NOMO-1 treated with dmso at 0.1 percent for 144 hours (cell line): Measurements from ENCODE around the gene ATP8A1.
"Not testable (repeated sequence)": the region's sequence is repeated elsewhere in the genome, so short reads cannot be mapped to it uniquely, and the experiment has no call there.

Source experiments
- DNase-seq: peaks from one replicate; lab custom pipeline; 2025; ENCODE audit not compliant: unreplicated experiment; lab: John Stamatoyannopoulos, UW

ATP8A1 gene

GRCh38 chr4:42474406-42474805 lies 182.5 kb downstream of the ATP8A1 start:
- DNase-seq = no peak

DNA sequence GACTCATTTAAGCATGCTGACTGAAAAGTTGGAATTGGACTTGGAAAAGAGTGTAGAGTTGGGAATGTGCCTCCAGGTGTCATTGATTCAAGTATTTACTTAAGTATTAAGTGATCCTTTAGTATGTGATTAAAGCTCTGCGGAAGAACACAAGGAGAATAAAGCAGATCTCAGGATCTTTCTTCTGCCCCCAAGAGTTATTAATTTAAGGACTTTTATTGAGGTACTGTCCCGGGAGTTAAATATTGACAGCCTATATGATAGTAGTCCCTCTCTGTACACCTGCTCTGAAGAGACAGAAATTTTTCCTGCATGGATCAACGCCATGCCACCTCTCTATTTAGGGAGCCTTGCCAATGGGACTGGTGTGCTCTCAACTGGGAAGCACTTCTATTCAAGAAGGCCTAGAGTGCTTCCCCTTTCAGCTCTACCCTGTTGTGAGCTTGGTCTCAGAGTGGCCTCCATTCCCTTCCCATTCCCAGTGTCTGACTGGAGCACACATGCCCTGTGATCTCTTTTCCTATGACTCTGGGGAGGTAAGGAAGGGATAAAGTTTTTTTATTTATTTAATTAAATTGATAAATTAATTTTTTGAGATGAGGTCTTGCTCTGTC lies 183.7 kb downstream of the ATP8A1 start:
- no peak for DNase-seq

DNA sequence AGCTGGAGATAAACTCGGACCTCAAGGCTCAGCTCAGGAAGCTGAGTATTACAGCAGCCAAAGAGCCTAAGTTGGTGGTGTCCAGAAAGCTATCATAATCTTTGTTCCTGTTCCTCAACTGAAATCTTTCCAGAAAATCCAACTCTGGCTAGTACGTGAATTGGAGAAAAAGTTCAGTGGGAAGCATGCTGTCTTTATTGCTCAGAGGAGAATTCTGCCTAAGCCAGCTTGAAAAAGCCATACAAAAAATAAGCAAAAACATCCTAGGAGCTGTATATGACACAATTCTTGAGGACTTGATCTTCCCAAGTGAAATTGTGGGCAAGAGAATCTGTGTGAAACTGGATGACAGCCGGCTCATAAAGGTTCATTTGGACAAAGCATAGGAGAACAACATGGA lies 185.0 kb downstream of the ATP8A1 start:
- DNase-seq = no peak

DNA sequence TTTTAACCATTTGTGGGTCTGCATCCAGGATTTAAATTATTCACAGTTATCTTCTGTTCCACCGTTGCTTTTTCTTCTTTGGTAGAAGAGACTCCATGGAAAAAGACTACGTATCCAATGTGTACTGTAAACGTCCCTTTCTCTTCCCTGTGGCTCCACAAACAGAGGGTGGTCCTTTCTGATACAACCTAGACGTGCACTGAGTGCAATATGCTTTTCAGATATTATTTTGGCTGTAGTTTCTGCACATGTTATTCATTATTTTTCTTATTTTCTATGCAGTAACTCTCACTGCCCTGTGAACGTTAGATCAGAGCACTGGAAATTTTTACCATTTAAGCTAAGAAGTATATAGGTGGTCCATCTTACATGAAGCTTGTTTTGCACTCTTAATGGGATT lies 186.9 kb downstream of the ATP8A1 start:
- no peak for DNase-seq

DNA sequence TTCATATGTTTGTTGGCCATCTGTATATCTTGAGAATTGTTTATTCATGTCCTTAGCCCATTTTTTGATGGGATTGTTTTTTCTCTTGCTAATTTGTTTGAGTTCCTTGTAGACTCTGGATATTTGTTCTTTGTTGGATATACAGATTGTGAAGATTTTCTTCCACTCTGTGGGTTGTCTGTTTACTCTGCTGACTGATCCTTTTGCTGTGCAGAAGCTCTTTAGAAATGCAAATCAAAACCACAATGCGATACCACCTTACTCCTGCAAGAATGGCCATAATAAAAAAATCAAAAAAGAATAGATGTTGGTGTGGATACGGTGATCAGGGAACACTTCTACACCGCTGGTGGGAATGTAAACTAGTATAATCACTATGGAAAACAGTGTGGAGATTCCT lies 189.1 kb downstream of the ATP8A1 start:
- DNase-seq = not testable (repeated sequence)

DNA sequence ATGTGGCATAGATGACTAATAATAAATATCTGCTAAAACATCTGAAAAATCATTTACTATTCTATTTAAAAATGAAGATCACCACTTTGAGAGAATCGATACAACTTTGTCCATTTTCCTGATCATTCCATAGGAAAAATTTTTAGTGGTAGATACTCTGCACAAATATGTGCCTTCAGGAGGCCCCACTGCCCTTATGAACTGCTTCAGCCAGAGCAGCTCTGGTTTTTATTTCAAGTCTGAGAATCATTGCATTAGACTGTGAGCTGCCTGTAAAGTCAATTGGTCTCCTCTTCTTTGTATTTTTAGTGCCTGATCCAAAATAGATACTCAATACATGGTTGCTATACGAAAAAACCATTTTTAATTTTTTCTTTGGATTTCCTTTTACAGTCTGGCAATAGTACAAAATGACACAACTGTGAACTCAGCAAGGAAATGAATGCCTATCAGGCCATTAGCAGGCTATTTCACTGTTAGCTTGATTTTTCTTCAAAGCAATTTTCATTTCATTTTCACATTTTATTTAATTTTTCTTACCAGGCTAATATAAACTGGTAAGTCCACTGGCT lies 190.5 kb downstream of the ATP8A1 start:
- no peak for DNase-seq

- no peak for DNase-seq
Measured at GRCh38 chr4:42464550-42465094, 192.3 kb downstream of the ATP8A1 start.

DNA sequence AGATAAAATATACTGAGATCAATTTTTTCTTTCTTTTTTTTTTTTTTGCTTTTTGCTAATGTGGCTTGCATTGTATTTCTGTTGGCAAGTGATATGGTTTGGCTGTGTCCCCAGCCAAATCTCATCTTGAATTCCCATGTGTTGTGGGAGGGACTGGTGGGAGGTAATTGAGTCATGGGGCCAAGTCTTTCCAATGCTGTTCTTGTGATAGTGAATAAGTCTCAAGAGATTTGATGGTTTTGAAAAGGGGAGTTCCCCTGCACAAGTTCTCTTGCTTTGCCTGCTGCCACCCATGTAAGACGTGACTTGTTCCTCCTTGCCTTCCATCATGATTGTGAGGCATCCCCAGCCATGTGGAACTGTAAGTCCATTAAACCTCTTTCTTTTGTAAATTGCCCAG lies 195.7 kb downstream of the ATP8A1 start:
- DNase-seq = not testable (repeated sequence)

- DNase-seq = no peak
Measured at GRCh38 chr4:42460043-42460442, 196.9 kb downstream of the ATP8A1 start.

GRCh38 chr4:42458657-42459056 lies 198.2 kb downstream of the ATP8A1 start:
- no peak for DNase-seq

DNA sequence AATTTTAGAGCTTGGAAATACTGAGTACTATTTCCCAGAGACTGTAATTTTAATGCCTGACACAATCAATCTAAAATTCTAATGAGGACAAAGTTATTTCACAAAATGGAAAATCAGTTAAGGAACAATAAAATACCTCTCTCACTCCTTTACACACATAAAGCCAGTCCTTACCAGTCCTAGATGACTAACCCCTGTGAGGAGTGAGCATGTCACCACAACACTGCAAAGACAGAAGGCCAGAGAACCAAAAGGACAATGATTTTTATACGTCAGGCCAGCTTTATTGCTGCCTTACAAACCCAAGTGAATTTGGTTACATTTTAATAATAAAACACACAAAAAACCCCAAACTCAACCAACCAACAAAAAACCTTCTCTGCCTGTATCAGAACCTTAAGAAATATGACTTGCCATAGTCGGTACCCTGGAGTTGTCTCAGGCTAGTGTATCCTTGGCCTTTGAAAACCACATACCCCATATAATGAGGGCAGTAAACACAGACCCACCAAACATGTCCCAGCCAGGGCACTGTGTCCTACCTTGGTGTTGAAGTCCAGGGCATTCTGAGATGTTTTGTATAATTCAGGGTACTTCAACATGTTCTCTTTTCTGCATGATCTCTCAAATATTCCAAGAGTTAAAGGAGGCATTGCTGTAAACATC lies 202.0 kb downstream of the ATP8A1 start:
- no peak for DNase-seq

DNA sequence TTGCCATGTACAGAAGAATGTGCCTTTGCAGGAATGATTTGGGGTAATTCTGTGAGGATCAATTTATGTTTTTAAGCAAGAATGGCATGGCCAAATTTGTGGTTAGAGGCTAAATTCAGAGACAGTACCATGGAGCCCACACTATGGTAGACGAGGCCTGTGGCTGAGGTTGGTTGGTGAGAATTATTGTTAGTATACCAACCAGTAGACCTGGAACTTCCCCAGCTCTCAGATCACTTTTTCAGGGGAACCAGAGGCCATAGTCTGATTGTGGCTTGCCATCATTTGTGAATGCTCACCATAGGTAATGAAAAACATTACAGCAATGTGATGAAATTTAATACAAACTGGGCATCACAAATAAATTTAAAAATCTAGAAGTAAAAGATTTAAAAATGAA lies 203.3 kb downstream of the ATP8A1 start:
- DNase-seq = no peak

- no peak for DNase-seq
Measured at GRCh38 chr4:42452823-42453222, 204.1 kb downstream of the ATP8A1 start.

- DNase-seq = no peak
Measured at GRCh38 chr4:42446823-42447222, 210.1 kb downstream of the ATP8A1 start.

GRCh38 chr4:42445038-42445437 lies 211.9 kb downstream of the ATP8A1 start:
- no peak for DNase-seq

DNA sequence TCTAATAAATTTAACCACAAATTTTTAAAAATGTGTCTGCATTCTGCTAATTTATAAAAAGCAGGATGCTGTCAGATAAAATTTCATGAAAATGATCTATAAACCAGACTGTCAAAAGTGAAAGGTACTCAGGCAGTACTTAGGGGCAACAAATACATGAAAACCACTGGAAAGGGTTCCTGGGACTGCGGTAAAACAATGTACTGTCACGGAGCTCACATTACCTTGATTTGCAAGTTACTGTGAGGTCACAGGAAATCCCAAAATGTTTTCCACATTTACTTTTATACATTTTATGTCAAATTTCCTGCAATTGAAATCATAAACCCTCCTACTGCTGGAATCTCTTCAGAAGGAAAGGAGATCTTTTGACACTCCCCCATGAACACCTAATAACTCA lies 214.3 kb downstream of the ATP8A1 start:
- DNase-seq = no peak

GRCh38 chr4:42440083-42440482 lies 216.8 kb downstream of the ATP8A1 start:
- DNase-seq = no peak

DNA sequence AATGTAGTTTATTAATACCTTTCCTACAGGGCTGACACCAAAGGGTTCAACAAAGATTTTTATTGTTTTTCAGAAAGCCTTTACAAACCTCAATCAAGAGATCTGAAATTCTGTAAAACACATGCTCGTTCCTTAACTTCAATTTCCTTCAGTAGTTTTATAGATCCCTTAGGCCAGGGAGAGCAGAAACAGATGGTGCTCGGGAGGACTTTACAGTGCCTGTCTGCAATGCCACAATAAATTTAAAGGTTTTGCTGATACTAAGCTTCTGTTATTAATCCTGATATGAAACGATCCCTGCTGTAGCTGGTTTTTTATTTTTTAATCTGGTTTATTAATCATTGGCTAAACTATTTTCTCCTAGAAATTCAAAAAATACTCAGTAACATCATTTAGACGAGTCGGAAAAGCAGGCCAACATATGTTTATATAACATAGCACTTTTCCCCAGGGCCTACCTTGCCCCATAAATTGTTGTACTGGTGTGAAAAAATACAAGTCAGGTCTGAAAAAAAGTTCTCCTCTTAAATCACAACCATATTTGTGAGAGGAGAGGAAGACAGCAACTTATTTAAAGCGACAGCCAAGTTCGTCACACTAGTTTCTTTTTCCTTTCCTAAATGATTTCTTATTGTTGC lies 219.9 kb downstream of the ATP8A1 start:
- no peak for DNase-seq

GRCh38 chr4:42428036-42428435 lies 228.9 kb downstream of the ATP8A1 start:
- no peak for DNase-seq

- DNase-seq = no peak
Measured at GRCh38 chr4:42425146-42426065, 231.5 kb downstream of the ATP8A1 start.

DNA sequence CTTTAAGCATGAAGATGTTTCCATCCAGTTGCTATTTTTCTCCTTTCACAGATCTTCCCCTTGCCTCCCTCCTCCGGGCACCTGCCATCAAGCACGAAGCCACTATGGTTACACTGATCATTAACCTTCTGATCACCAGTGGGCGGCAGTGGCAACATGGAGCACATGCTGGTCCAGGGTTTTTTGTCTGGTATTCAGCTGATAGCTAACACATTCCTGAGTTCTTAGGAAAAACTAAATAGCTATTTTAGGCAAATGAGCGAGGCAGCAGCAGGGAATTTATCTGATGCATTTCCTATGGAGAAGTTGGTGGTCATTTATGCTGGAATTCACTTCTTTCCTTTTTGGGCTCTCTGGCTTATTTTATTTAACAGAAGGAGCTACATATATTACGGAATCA lies 236.8 kb downstream of the ATP8A1 start:
- no peak for DNase-seq
